Kidney (tissue), 14 donors: ENCODE measurements around the gene MFGE8. TPM values are rescaled to one million over a fixed set of nuclear protein-coding genes. Genes with fewer than 3 reads are reported as not detected.

Source experiments
- DNase-seq, 5 donors: peaks; one replicate each; pipeline ENCODE4 v3.0.0-alpha.2; 2013 to 2020
- FAIRE-seq: peaks from 2 replicates; lab custom pipeline; 2012; peaks lifted over from hg19 to GRCh38; lab: Jason Lieb, UNC
- H3K27ac ChIP-seq, 2 donors: one replicate each; pipeline ENCODE4 v1.7.0; 2013; ENCODE audit warnings: low read depth in 2 of 2, low read length in 2 of 2, inconsistent platforms in 1 of 2
- H3K27me3 ChIP-seq: one replicate; pipeline ENCODE4 v1.7.1; 2013; ENCODE audit warnings: low read length, inconsistent platforms; ENCODE audit not compliant: control insufficient read depth, insufficient read depth
- H3K36me3 ChIP-seq, 3 donors: one replicate each; pipeline versions ENCODE4 v1.7.0 to v1.7.1; 2013; ENCODE audit warnings: low read length in 3 of 3, control low read depth in 1 of 3, inconsistent platforms in 1 of 3; ENCODE audit not compliant: insufficient read depth in 3 of 3, control insufficient read depth in 2 of 3
- H3K4me1 ChIP-seq, 3 donors: one replicate each; pipeline versions ENCODE4 v1.7.0 to v1.7.1; 2013; ENCODE audit warnings: low read length in 3 of 3, inconsistent platforms in 1 of 3, low read depth in 1 of 3; ENCODE audit not compliant: control insufficient read depth in 2 of 3, insufficient read depth in 2 of 3
- H3K4me3 ChIP-seq, 3 donors: one replicate each; pipeline versions ENCODE4 v1.7.0 to v1.8.1; 2013; ENCODE audit warnings: low read length in 3 of 3, control low read depth in 1 of 3, inconsistent platforms in 1 of 3
- H3K9ac ChIP-seq, 3 donors: one replicate each; pipeline versions ENCODE4 v1.7.0 to v1.7.1; 2013; ENCODE audit warnings: low read length in 3 of 3, control low read depth in 1 of 3, inconsistent platforms in 1 of 3
- H3K9me3 ChIP-seq, 3 donors: one replicate each; pipeline versions ENCODE4 v1.7.0 to v1.7.1; 2013; ENCODE audit warnings: low read length in 3 of 3, control low read depth in 1 of 3, inconsistent platforms in 1 of 3; ENCODE audit not compliant: control insufficient read depth in 2 of 3, insufficient read depth in 1 of 3
- intact Hi-C: fragments of 100-400 bp; cut with DNase I; formaldehyde crosslinking; loops from one replicate; pipeline ENCODE4 v1.11.1; 2022
- polyA plus RNA-seq: library from polyadenylated mRNA; stranded (reverse); fragments of 350-450 nt; fragmentation: Illumina TruSeq; extraction: RNeasy Lipid Tissue Mini Kit (QIAGEN cat#74804); gene quantifications from one replicate; pipeline ENCODE4 v1.2.3, GENCODE V29; 2014; ENCODE audit warnings: low read depth, low replicate concordance; ENCODE audit not compliant: insufficient read depth
- total RNA-seq: library from RNA; stranded (reverse); fragmentation: NEBNext Ultra II Directional; extraction: Animal tissue kit (Norgen Biotek cat#: 25700); gene quantifications from one replicate; pipeline ENCODE4 v1.2.1, GENCODE V29; 2021
- TF ChIP-seq, protein P1 (sequence below): IDR thresholded peaks from 3 replicates; pipeline ENCODE4 v1.5.1; 2012; ENCODE audit warnings: mild to moderate bottlenecking, moderate library complexity, borderline replicate concordance; ENCODE audit not compliant: insufficient read depth; ENCODE audit errors: extremely low read depth
- donor health status: control.
- donor health status: control.
- donor health status: control.
- donor health status: control.
- donor health status: control.
- donor health status: DM: yes; HTN: yes; CAD: no.
- donor health status: Normal renal cell carcinoma (clear cell type).

MFGE8 gene
- total and polyA plus RNA-seq, 2 donors from 2014 or later, result 88.0 to 184 TPM

- no peaks in the 10 kb centered on the region for H3K4me1 ChIP-seq
- no peak for FAIRE-seq
- no peak overlapping the region for H3K4me3 ChIP-seq
- no peak overlapping the region for H3K9ac ChIP-seq
- no peaks in the 10 kb centered on the region for H3K27me3 ChIP-seq
- DNase-seq, result no peak
- no peak overlapping the region for H3K27ac ChIP-seq
- no peaks in the 10 kb centered on the region for H3K9me3 ChIP-seq
- TF ChIP-seq, protein P1, sequence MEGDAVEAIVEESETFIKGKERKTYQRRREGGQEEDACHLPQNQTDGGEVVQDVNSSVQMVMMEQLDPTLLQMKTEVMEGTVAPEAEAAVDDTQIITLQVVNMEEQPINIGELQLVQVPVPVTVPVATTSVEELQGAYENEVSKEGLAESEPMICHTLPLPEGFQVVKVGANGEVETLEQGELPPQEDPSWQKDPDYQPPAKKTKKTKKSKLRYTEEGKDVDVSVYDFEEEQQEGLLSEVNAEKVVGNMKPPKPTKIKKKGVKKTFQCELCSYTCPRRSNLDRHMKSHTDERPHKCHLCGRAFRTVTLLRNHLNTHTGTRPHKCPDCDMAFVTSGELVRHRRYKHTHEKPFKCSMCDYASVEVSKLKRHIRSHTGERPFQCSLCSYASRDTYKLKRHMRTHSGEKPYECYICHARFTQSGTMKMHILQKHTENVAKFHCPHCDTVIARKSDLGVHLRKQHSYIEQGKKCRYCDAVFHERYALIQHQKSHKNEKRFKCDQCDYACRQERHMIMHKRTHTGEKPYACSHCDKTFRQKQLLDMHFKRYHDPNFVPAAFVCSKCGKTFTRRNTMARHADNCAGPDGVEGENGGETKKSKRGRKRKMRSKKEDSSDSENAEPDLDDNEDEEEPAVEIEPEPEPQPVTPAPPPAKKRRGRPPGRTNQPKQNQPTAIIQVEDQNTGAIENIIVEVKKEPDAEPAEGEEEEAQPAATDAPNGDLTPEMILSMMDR, result no peak
- H3K36me3 ChIP-seq, result no peaks in the 10 kb centered on the region
- intact Hi-C loops, result no loop called here
Measured at GRCh38 chr15:88863412-88863811, 49.8 kb downstream of the MFGE8 start.

GRCh38 chr15:88860212-88860611, 53.0 kb downstream of the MFGE8 start:
- no peaks in the 10 kb centered on the region for H3K4me1 ChIP-seq
- H3K27me3 ChIP-seq, result no peaks in the 10 kb centered on the region
- no peak overlapping the region for H3K9ac ChIP-seq
- H3K27ac ChIP-seq, result no peak overlapping the region
- intact Hi-C loops, result no loop called here
- H3K4me3 ChIP-seq, result no peak overlapping the region
- FAIRE-seq (no peak), DNase-seq (no peak)
- TF ChIP-seq, protein P1, result no peak
- H3K9me3 ChIP-seq, result no peaks in the 10 kb centered on the region
- H3K36me3 ChIP-seq, result no peaks in the 10 kb centered on the region

DNA sequence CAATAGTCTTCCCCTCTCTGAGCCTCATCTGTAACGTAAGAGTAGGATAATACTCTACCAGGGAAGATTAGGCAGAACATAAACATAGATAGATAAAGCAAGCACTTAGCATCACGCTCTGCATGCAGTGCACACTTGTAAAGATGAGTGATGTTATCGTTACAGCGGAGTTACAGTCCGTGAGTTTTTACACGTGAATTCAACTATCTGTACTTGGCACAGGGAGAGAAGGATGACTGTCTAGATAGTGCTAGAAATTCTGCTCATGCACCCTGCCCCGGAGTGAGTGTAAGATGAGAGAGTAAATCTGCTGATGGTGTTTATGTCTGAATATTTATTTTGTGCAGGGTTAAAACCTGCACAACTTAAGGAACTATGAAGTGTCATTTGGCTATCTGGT, 53.6 kb downstream of the MFGE8 start:
- H3K27ac ChIP-seq, result no peak overlapping the region
- H3K9me3 ChIP-seq, result no peaks in the 10 kb centered on the region
- intact Hi-C loops, result no loop called here
- TF ChIP-seq, protein P1, result no peak
- no peaks in the 10 kb centered on the region for H3K4me1 ChIP-seq
- FAIRE-seq (no peak), DNase-seq (no peak)
- no peak overlapping the region for H3K9ac ChIP-seq
- H3K36me3 ChIP-seq, result no peaks in the 10 kb centered on the region
- no peaks in the 10 kb centered on the region for H3K27me3 ChIP-seq
- no peak overlapping the region for H3K4me3 ChIP-seq

- Histone ChIP-seq H3K9ac (no peak overlapping the region), H3K27ac (no peak overlapping the region), H3K36me3 (no peaks in the 10 kb centered on the region), H3K9me3 (no peaks in the 10 kb centered on the region), H3K27me3 (no peaks in the 10 kb centered on the region), H3K4me3 (no peak overlapping the region), H3K4me1 (no peaks in the 10 kb centered on the region)
- DNase-seq, result no peak
- intact Hi-C loops, result no loop called here
- TF ChIP-seq, protein P1, result no peak
- no peak for FAIRE-seq
Measured at GRCh38 chr15:88858934-88859333, 54.2 kb downstream of the MFGE8 start.
